GM18867 (cell line): Measurements from ENCODE around the gene ELAVL2.
"Not testable (repeated sequence)": the region's sequence is repeated elsewhere in the genome, so short reads cannot be mapped to it uniquely, and the experiment has no call there.

Experiments used
- ATAC-seq: cut with Tn5 transposase; IDR thresholded peaks from one replicate; pipeline ENCODE4 v1.9.1; 2021; ENCODE audit warnings: mild to moderate bottlenecking, moderate library complexity; ENCODE audit not compliant: unreplicated experiment

Gene ELAVL2

DNA sequence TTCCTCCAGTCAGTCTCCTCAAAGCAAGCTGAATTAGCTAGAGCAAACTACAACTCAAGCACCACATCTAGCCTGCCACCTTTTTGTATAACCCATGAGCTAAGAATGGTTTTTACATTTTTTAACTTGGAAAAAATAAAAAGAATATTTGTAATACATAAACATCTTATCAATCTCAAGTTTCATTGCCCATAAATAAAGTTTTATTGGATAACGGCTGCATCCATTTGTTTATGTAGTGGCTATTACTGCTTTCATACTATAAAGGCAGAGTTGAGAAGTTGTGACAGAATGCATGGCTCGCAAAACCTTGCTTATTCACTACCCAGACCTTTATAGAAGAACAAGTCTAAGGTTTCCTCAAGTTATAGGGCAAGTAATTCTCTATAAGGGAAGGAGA, 95.7 kb downstream of the ELAVL2 start:
- no peak for ATAC-seq

GRCh38 chr9:23728736-23729135, 97.3 kb downstream of the ELAVL2 start:
- ATAC-seq, result no peak

DNA sequence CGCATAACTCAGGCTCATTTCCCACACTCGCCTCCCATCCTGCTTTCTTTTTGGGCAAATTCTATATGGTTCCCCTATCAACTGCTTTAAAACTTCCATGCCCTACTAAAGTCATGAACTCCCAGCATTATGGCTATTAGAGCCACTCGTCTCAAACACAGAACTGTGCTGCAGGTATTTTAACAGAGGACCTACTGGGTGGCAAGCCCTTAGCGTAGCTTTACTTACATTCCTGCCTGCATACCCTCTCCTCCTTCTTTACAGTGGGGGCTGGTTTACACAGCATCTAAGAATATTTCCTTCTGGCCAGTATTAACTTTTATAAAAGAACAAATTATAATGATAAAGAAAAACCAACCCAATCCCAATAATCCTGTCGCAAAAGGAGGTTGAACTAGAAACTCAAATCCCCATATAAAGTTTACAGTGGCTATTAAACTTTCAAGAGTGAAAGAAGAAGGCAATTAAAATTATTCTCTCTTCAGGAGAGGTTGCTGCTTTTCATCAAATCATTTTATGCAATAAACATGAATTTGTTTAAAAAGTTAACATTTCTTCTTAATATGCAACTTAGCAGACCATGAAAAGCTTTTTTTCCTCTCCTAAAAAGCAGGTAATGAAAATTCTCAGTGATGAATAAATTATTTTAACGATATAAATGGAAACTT, 100.6 kb downstream of the ELAVL2 start:
- ATAC-seq, result no peak

GRCh38 chr9:23723672-23724071, 102.4 kb downstream of the ELAVL2 start:
- no peak for ATAC-seq

GRCh38 chr9:23723048-23723447, 103.0 kb downstream of the ELAVL2 start:
- ATAC-seq, result not testable (repeated sequence)

GRCh38 chr9:23721466-23721865, 104.6 kb downstream of the ELAVL2 start:
- no peak for ATAC-seq

DNA sequence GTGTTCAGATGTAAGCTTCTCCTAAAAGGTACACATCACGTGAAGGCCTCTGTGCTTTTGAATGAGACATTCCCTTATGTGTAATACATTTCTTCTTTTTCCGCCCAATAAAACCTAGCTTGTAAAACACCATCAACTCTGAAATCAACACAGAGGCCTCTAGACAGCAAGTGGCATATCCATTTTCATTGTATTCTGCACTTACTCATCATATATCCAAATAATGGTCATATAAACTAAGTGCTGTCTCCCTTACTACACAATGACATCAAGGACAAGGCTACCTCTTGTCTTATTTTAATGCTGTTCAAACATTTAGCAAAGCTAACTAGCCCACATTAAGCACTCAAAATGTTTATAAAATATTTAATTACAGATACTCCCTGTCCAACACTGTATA, 108.5 kb downstream of the ELAVL2 start:
- ATAC-seq, result no peak

DNA sequence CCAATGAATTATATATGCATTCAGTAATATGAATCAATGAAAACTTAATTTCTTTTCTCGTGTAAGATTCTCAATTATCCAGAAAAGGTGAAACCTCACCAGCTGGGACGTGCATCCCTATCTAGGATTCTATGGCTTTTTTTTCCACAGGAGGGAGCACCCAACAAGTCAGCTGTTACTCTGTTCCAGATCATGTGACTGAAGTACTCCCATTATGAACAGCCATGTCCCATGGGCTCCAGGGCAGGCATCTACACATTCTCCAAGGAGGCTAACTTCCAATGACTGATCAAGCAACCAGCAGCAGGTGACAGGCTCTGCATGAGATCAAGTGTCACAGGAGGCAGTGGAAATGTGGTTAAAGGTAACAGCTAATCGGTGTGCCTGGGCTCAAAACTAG, 118.8 kb downstream of the ELAVL2 start:
- ATAC-seq, result no peak

DNA sequence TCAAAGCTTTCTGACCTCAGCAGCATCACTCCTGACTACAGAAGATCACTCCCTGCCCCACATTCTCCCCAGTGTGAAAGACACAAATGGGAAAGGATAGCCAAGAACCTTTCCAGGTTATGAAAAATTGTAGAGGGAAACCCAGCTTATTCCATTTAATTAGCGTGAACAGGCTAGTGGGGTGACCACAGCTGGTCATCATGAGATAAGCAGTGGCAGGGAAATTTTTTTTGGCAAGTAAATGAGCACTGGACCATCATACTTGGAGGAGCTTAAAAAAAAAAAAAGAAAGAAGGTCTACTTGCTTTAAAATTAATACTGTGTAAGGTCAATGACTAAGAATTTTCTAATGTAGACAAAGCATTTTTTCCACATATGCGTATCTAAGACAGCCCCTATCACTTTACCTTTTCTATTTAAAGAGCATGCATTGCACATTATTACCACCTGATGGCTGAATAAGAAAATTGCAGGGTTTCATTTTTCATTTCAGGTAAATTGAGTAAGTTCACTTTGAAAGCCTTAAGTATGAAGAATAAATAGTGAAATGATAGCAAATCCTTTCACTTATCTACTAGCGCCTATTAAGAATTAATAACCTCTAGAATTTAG, 123.6 kb downstream of the ELAVL2 start:
- no peak for ATAC-seq

DNA sequence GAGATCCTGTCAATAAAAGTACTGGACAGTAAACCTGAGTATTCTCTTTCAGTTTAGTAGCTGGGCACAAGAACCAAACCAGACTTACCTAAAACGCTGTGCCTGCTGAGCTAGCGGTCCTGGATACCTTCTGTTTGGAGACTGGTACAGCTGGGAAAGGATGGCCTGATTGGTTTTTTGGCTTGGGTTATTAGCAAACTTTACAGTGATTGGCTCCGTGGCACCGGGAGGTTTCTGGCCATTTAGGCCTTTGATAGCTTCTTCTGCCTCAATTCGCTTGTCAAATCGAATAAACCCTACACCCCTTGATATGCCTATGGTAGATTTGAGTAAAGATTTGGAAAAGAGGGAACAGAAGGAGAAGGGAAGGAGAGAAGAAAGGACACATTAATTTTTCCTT, 124.7 kb downstream of the ELAVL2 start:
- ATAC-seq, result no peak

DNA sequence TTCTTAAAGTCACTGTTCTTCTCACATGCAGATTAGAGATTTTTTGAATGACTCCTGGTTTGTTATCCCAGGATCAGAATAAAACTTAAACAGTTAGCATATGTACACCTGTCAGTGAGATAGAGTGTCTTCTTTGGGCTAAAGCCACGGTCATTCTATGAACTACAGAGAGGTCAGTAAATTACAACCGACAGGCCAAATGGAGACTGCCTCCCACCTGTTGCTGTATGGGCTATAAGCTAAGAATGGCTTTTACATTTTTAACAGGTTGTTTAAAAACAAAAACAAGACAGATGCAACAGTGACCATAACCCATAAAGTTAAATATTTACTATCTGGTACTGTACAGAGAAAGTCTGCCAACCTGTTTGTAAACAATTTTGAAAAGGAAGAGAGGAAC, 125.7 kb downstream of the ELAVL2 start:
- ATAC-seq, result no peak

GRCh38 chr9:23698161-23698560, 127.9 kb downstream of the ELAVL2 start:
- ATAC-seq, result no peak

DNA sequence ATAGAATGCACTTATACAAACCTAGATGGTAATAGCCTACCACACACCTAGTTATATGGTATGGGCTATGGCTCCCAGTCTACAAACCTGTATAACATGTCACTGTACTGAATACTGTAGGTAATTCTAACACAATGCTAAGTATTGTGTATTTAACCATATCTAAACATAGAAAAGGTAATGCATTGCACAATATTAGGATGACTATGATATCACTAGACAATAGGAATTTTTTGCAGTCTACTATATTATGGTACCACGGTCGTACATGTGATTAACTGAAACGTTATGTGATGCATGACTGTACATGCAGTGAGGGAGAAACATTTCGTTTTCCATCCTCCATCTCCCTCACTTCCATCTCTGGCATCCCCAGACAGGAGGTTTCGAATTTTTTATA, 130.5 kb downstream of the ELAVL2 start:
- no peak for ATAC-seq

DNA sequence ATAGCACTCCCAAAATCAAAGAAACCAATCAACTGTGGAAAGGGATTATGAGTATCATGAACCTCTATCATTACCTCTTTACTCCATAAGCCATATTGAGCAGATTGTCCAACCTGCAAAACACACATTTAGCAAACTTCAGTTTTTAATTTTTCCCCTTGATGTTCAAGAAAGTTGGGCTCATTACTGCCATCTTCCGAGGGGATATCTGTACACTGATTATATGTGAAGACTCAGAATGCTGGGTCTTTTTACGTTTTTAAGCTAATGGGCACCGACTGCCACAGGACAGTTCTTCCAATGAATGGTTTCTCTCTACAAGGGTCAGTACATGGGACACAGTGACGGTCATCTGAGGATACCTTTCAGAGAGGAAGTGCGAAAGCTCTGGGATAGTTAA, 132.7 kb downstream of the ELAVL2 start:
- ATAC-seq, result no peak

DNA sequence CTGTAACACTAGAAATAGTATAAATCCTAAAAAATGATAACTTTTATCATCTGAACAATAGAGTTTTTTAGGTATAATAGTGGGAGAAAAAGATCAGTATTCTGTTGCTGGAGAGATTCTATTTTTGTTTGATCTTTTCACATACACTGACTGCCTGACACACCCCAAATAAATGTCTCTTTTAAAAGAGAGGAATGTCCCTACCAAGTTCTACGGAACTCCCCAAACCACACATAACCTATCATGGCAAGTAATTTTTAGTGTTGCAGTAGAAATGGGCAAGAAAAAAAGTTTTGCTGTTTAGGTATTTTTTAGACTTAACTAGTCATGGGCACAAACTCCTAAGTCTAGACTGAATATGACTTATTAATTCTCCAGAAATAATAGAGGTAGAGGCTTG, 139.1 kb downstream of the ELAVL2 start:
- ATAC-seq, result no peak

GRCh38 chr9:23686257-23686656, 139.8 kb downstream of the ELAVL2 start:
- no peak for ATAC-seq

DNA sequence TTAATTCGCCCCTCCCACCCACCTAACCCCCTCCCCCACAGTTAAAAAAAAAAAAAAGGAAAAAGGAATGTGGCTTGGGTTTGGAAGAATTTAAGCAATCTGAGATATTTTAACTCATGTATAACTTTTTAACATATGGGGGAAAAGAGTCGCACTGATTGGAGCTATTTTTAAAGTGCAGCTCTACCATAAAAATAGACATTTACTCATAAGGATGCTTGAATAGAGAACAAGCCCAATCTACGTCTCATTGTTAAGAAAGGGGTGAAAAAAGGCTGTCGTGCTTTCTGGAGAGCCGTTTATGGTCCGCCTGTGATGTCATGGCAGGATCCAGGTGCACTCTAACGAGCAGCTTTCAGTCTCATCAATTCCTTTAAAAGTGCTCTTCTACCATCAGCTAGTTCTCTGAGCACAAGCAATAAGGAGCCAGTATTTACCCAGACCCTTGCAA, 142.4 kb downstream of the ELAVL2 start:
- ATAC-seq, result no peak

DNA sequence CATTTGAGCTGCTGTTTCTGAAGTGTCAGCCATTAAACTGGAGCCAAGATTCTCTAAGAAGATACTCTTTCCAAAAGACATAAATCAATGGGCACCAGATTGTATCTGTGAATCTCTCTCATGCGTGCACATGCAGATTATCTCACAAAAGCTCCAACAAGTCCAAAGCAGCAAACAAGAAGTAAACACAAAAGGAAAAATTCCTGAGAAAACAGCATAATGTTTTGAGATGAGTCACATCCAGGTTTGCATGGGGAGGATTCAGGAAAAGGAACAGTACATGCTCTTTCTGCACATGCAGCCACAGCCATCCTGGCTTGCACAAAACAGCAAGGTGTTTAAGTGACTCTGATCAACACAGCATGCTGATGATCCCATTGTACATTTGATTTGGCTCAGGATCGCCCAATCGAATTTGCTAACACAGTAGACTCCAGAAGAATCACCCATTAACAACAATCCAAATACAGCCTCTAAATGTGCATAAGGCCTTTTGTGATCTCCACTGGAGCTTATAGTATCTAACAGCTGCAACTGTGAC, 143.1 kb downstream of the ELAVL2 start:
- no peak for ATAC-seq

DNA sequence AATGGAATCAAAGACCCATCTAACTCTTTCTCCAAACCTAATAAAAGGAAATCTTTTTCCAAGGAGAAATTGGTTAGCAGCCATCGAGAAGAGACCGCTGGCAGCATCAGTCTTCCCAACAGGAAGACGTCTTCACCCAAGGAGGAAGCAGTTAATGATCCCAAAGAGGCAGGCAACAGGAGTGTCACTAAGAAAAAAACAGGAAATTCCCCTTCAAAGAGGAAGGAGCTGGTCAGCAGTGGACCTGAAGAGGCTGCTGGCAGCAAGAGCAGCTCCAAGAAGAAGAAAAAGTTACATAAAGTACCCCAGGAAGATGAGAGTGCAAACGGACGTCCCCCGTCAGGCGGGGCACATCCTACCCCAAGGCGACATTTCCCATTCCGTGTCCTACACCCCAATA, 143.7 kb downstream of the ELAVL2 start:
- ATAC-seq, result no peak

DNA sequence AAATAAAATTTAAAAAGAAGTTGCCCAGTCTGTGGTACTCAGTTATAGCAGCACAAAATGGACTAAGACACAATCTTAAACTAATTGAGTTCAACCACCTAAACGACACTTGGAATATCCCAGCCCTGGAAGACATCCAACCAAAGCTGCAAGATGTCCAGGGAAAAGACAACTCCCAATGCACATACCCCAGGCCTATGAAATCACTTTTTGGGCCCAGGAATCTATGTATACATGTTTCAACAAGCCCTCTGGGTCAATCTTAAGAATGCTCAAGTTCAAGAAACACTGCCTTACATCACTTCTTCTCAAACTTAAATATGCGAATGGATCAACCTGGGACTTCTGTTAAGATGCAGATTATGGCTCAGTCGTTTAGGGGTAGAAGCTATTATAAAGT, 148.6 kb downstream of the ELAVL2 start:
- ATAC-seq, result no peak

- ATAC-seq, result no peak
These were observed 151.9 kb downstream of the ELAVL2 start for GRCh38 chr9:23674016-23674585.

DNA sequence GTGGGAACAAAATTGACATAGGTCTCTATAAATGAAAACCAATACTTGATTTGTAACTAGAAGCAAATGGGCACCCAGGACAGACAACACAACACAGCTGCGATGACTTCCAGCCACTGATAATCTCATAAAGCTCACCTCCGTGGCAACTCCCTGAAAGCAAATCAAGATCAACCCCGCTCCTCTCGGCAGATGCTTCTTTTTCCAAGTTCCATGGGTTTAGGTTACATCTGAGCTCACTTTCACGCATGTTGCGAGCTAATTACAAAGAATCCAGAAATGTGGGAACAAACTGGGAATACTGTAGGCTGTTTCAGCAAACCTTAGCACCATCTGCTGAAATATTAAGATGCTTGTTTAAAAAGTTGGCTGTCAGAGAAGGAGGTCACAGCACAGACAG, 153.9 kb downstream of the ELAVL2 start:
- no peak for ATAC-seq
